ENCODE data around the gene TNFRSF9.
"Not testable (repeated sequence)": the region's sequence is repeated elsewhere in the genome, so short reads cannot be mapped to it uniquely, and the experiment has no call there.

Gene TNFRSF9

GRCh38 chr1:7921796-7922195 lies 18.8 kb downstream of the TNFRSF9 start:
- H3K4me2 ChIP-seq: no peak overlapping the region
- TF ChIP-seq CTCF (conservative IDR thresholded peaks at IDR 0.05; ENCODE audit: low read depth, low read length): no peak
- H3K4me1 ChIP-seq (ENCODE audit: low read depth, poor library complexity, severe bottlenecking): no peaks in the 10 kb centered on the region
- no peak overlapping the region for H3K9ac ChIP-seq
- H3K36me3 ChIP-seq (ENCODE audit: insufficient read depth): no peaks in the 10 kb centered on the region
- no peak overlapping the region for H3K27ac ChIP-seq
- H3K27me3 ChIP-seq (ENCODE audit: insufficient read depth, low read depth): no peaks in the 10 kb centered on the region
- no peak overlapping the region for H2AFZ ChIP-seq (ENCODE audit: low read depth)
- no peak overlapping the region for H3K4me3 ChIP-seq (IDR thresholded peaks at IDR 0.05; ENCODE audit: insufficient read depth, low read depth, low read length)
- no peaks in the 10 kb centered on the region for H4K20me1 ChIP-seq (ENCODE audit: insufficient read depth)
- H3K79me2 ChIP-seq (ENCODE audit: insufficient read depth, low read depth): no peaks in the 10 kb centered on the region

- Histone ChIP-seq H3K27ac (no peak overlapping the region), H4K20me1 (ENCODE audit: insufficient read depth) (no peaks in the 10 kb centered on the region), H3K36me3 (ENCODE audit: insufficient read depth) (no peaks in the 10 kb centered on the region), H3K79me2 (ENCODE audit: insufficient read depth, low read depth) (no peaks in the 10 kb centered on the region), H3K9ac (no peak overlapping the region), H3K4me3 (IDR thresholded peaks at IDR 0.05; ENCODE audit: insufficient read depth, low read depth, low read length) (no peak overlapping the region), H3K27me3 (ENCODE audit: insufficient read depth, low read depth) (no peaks in the 10 kb centered on the region), H3K4me2 (no peak overlapping the region), H3K4me1 (ENCODE audit: low read depth, poor library complexity, severe bottlenecking) (no peaks in the 10 kb centered on the region), H2AFZ (ENCODE audit: low read depth) (no peak overlapping the region)
- no peak for TF ChIP-seq CTCF (conservative IDR thresholded peaks at IDR 0.05; ENCODE audit: low read depth, low read length)
Observed at GRCh38 chr1:7919880-7920279, 20.8 kb downstream of the TNFRSF9 start.

- H3K79me2 ChIP-seq (ENCODE audit: insufficient read depth, low read depth); H2AFZ ChIP-seq (ENCODE audit: low read depth); H3K9ac ChIP-seq; H3K4me2 ChIP-seq; H3K4me1 ChIP-seq (ENCODE audit: low read depth, poor library complexity, severe bottlenecking); H3K4me3 ChIP-seq (IDR thresholded peaks at IDR 0.05; ENCODE audit: insufficient read depth, low read depth, low read length); H3K27ac ChIP-seq; H3K36me3 ChIP-seq (ENCODE audit: insufficient read depth); H3K27me3 ChIP-seq (ENCODE audit: insufficient read depth, low read depth); H4K20me1 ChIP-seq (ENCODE audit: insufficient read depth): not testable (repeated sequence)
Observed at GRCh38 chr1:7917971-7918370, 22.7 kb downstream of the TNFRSF9 start.

GRCh38 chr1:7916501-7916830 lies 24.2 kb downstream of the TNFRSF9 start:
- Histone ChIP-seq H3K4me2 (no peak overlapping the region), H3K9ac (no peak overlapping the region), H2AFZ (ENCODE audit: low read depth) (no peak overlapping the region), H3K4me3 (IDR thresholded peaks at IDR 0.05; ENCODE audit: insufficient read depth, low read depth, low read length) (no peak overlapping the region), H3K27me3 (ENCODE audit: insufficient read depth, low read depth) (no peaks in the 10 kb centered on the region), H4K20me1 (ENCODE audit: insufficient read depth) (no peaks in the 10 kb centered on the region), H3K79me2 (ENCODE audit: insufficient read depth, low read depth) (no peaks in the 10 kb centered on the region), H3K4me1 (ENCODE audit: low read depth, poor library complexity, severe bottlenecking) (no peaks in the 10 kb centered on the region), H3K27ac (no peak overlapping the region), H3K36me3 (ENCODE audit: insufficient read depth) (no peaks in the 10 kb centered on the region)
- no peak for TF ChIP-seq CTCF (conservative IDR thresholded peaks at IDR 0.05; ENCODE audit: low read depth, low read length)

GRCh38 chr1:7915826-7916500 lies 24.7 kb downstream of the TNFRSF9 start:
- no peak overlapping the region for H3K4me3 ChIP-seq (IDR thresholded peaks at IDR 0.05; ENCODE audit: insufficient read depth, low read depth, low read length)
- H4K20me1 ChIP-seq (ENCODE audit: insufficient read depth): no peaks in the 10 kb centered on the region
- no peak for TF ChIP-seq CTCF (conservative IDR thresholded peaks at IDR 0.05; ENCODE audit: low read depth, low read length)
- no peak overlapping the region for H2AFZ ChIP-seq (ENCODE audit: low read depth)
- H3K9ac ChIP-seq: no peak overlapping the region
- H3K79me2 ChIP-seq (ENCODE audit: insufficient read depth, low read depth): no peaks in the 10 kb centered on the region
- H3K4me2 ChIP-seq: no peak overlapping the region
- no peaks in the 10 kb centered on the region for H3K36me3 ChIP-seq (ENCODE audit: insufficient read depth)
- H3K4me1 ChIP-seq (ENCODE audit: low read depth, poor library complexity, severe bottlenecking): no peaks in the 10 kb centered on the region
- no peak overlapping the region for H3K27ac ChIP-seq
- no peaks in the 10 kb centered on the region for H3K27me3 ChIP-seq (ENCODE audit: insufficient read depth, low read depth)

Measured in KMS-11 (cell line).